Common myeloid progenitor, CD34-positive (primary cell): ENCODE measurements around the gene CCNL2. TPM values are rescaled to one million over a fixed set of nuclear protein-coding genes. Genes with fewer than 3 reads are reported as not detected.
"Not testable (repeated sequence)": the region's sequence is repeated elsewhere in the genome, so short reads cannot be mapped to it uniquely, and the experiment has no call there.

Source experiments
- CTCF ChIA-PET: fragments of 350-600 bp; sonication (Branson Sonifier 250); formaldehyde crosslinking; loops from one replicate; lab custom pipeline; 2021; ENCODE audit warnings: antibody characterized with exemption; lab: Charles Lee
- POLR2A ChIA-PET: fragments of 350-600 bp; sonication (Branson Sonifier 250); formaldehyde crosslinking; loops from one replicate; lab custom pipeline; 2021; ENCODE audit warnings: antibody characterized with exemption; lab: Charles Lee
- DNase-seq, 3 donors: peaks; one replicate each; pipeline versions ENCODE4 v3.0.0 to v3.0.0-alpha.2; 2013
- H3K27ac ChIP-seq, 2 experiments: 1 replicate in 1 of 2; 2 replicates in 1 of 2; pipeline ENCODE4 v1.7.0; 2013; ENCODE audit warnings: inconsistent platforms in 2 of 2, low read length in 2 of 2, mild to moderate bottlenecking in 2 of 2, low read depth in 1 of 2, moderate library complexity in 1 of 2; ENCODE audit not compliant: severe bottlenecking in 2 of 2, insufficient read depth in 1 of 2, poor library complexity in 1 of 2
- H3K27me3 ChIP-seq, 5 experiments: replicated peaks in 2 of 5; 1 replicate in 3 of 5; 2 replicates in 2 of 5; pipeline versions ENCODE4 v1.6.1 to v1.7.0; 2013; ENCODE audit warnings: low read length in 4 of 5, mild to moderate bottlenecking in 2 of 5, moderate library complexity in 2 of 5, inconsistent platforms in 1 of 5; ENCODE audit not compliant: insufficient read depth in 5 of 5, control insufficient read depth in 4 of 5
- H3K36me3 ChIP-seq, 4 experiments: 1 replicate in 2 of 4; 2 replicates in 2 of 4; pipeline versions ENCODE4 v1.6.1 to v1.7.0; 2013; ENCODE audit warnings: low read length in 3 of 4, control low read depth in 1 of 4, mild to moderate bottlenecking in 1 of 4; ENCODE audit not compliant: control insufficient read depth in 4 of 4, insufficient read depth in 4 of 4
- H3K4me1 ChIP-seq, 4 experiments: 1 replicate in 3 of 4; 2 replicates in 1 of 4; pipeline versions ENCODE4 v1.6.1 to v1.7.1; 2013; ENCODE audit warnings: low read length in 3 of 4, mild to moderate bottlenecking in 3 of 4, control low read depth in 1 of 4, inconsistent platforms in 1 of 4, moderate library complexity in 1 of 4; ENCODE audit not compliant: control insufficient read depth in 4 of 4, insufficient read depth in 4 of 4; ENCODE audit errors: control extremely low read depth in 1 of 4
- H3K4me3 ChIP-seq, 7 experiments: 1 replicate in 4 of 7; 2 replicates in 3 of 7; pipeline versions ENCODE4 v1.5.1 to v1.7.0; 2013; ENCODE audit warnings: mild to moderate bottlenecking in 7 of 7, low read length in 6 of 7, moderate library complexity in 6 of 7, inconsistent platforms in 2 of 7, low read depth in 2 of 7, control low read depth in 1 of 7; ENCODE audit not compliant: insufficient read depth in 4 of 7, control insufficient read depth in 1 of 7; ENCODE audit errors: extremely low read depth in 1 of 7
- H3K9me3 ChIP-seq, 5 experiments: 1 replicate in 4 of 5; 2 replicates in 1 of 5; pipeline versions ENCODE4 v1.6.1 to v1.7.1; 2013; ENCODE audit warnings: low read length in 4 of 5, mild to moderate bottlenecking in 2 of 5, inconsistent platforms in 1 of 5, low read depth in 1 of 5, moderate library complexity in 1 of 5; ENCODE audit not compliant: control insufficient read depth in 4 of 5, insufficient read depth in 2 of 5; ENCODE audit errors: control extremely low read depth in 1 of 5
- WGBS: methylation state at CpG from one replicate; pipeline ENCODE4 v1.1.5; 2013; ENCODE audit not compliant: insufficient coverage; 5-methylcytosine and 5-hydroxymethylcytosine counted together
- polyA plus RNA-seq: library from polyadenylated mRNA; unstranded; fragments of 120-200 nt; gene quantifications from one replicate; pipeline ENCODE4 v1.2.1, GENCODE V29; 2013

Gene CCNL2
- 126 TPM for polyA plus RNA-seq

DNA sequence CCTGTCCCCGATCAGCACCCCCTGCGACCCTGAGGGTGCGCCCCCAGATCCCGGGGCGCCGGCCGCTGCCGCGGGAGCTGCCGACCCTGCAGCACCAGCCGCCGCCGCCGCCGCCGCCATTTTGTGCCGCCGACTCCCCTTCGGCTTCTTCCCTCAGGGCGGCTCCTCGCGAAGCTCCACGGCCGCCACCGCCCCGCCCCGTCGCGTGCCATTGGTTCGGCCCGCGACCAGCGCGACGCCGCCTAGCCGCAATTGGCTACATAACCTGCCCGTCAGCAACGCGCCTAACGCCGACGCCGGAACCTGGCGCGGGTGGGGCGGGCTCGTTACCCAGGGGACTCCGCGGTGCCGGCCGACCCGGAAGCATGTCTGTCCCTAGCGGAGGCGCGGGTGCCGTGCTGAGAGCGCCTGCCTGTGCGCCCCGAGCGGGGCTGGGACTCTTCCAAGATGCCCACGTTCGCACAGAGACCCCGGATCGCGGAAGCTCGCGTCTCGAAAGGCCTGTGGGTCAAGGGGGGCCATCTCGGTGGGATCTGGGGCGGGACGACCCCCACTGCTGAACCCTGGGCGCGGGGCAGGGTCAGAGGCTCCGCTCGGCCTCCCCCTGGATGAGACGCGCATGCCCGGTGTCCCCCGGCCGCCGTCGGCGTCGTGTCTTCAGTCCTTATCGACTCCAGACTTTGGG is at the start of gene CCNL2:
Gene CCNL2, minus strand, starts transcription at position 149 of the 685 bp plus-strand sequence. Its CDS starts 29 bp downstream, at position 120.
- DNase-seq = peak; percentile 99
- H3K9me3 ChIP-seq = no peaks in the 10 kb centered on the region
- peak within 1 kb of the TSS; percentile 79 to 91 for H3K27ac ChIP-seq
- peaks cover 5 to 62% (median 42%) of the 10 kb centered on the region in 4 experiments for H3K36me3 ChIP-seq
- WGBS = under 1% methylated on average over 61 of the region's 86 CpGs
- H3K27me3 ChIP-seq = no peaks in the 10 kb centered on the region
- H3K4me3 ChIP-seq = peak within 1 kb of the TSS; percentile 86 to 97 (median 92)
- H3K4me1 ChIP-seq = peaks cover 0 to 33% (median 30%) of the 10 kb centered on the region in 4 experiments
- ChIA-PET POLR2A (interaction anchor here (0.8 to 2.4 kb wide), 3 partner anchors 9 to 35 kb away, joined by 3 to 10 read pairs (median 4); partner anchors contain the start of gene AURKAIP1), CTCF (interaction anchor here (0.8 to 3.1 kb wide), 10 partner anchors 8 to 106 kb away, joined by 3 to 12 read pairs (median 6); partner anchors contain the start of genes AURKAIP1 and MRPL20)

DNA sequence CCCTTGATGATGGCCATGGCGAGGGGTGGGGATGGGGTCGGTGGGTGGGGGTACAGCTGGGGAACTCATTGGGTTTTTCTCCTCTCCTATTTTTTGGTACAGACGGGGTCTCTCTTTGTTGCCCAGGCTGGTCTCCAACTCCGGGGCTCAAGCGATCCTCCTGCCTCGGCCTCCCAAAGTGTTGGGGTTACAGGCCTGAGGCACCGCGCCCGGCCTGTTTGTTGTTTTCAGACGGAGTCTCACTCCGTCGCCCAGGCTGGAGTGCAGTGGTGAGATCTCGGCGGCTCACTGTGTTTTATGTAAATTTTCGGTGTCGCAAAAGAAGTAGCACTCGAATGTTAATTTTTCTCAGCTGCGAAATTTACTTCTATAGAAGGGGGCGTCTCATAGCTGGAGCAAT is 47.5 kb upstream of the CCNL2 start:
- H3K4me1 ChIP-seq, CTCF ChIA-PET, DNase-seq, POLR2A ChIA-PET, H3K9me3 ChIP-seq, H3K36me3 ChIP-seq, H3K27ac ChIP-seq, H3K27me3 ChIP-seq, H3K4me3 ChIP-seq: not testable (repeated sequence)
- no CpG with 5 or more reads among the region's 19 CpGs for WGBS

DNA sequence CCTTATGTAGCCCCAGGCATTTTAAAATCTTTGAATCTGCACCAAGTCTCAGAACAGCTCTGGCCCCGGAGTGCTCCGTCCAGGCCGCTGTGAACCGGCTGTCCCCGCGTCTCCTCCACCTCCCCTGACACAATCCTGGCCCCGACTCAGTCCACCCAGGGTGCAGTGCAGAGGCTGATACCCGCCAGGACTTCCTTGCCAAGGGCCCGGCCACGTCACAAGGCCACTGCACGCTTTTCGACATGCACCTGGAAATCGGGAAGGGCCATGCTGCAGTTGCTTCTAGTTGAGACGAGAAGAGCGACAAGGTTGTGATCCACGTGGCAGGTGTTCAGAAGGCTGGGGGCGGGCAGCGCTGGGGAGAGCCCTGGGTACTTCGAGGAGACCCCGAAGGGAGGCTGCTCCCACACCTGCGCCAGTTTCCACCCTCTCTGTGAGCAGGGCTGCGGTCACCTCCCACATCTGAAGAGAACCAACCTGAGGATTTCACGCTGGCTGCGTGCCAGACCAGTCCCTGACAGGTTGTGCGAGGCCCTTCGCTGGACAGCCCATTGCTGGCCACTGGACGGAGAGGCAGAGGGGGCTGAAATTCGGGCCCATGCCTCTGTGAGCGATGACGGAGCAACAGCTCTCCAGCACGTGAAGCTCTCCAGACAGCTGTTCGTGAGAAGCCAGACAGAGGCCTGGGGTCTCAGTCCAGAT is 43.1 kb upstream of the CCNL2 start:
- DNase-seq = no peak
- ChIA-PET CTCF (interaction anchor here (0.7 to 2.9 kb wide), 11 partner anchors 9 to 62 kb away, joined by 3 to 17 read pairs (median 6); partner anchors contain the start of gene MRPL20), POLR2A (interaction anchor here (1.6 kb wide), 1 partner anchor 35 kb away, joined by 6 read pairs; no protein-coding TSS in a partner anchor)
- no peak overlapping the region for H3K27ac ChIP-seq
- no peaks in the 10 kb centered on the region for H3K9me3 ChIP-seq
- H3K4me3 ChIP-seq = no peak overlapping the region
- H3K27me3 ChIP-seq = peaks cover 0 to under 1% (median 0%) of the 10 kb centered on the region in 5 experiments
- 93% methylated on average over 30 of the region's 32 CpGs for WGBS
- H3K36me3 ChIP-seq = no peaks in the 10 kb centered on the region
- H3K4me1 ChIP-seq = peaks cover 0 to 27% (median 19%) of the 10 kb centered on the region in 4 experiments

DNA sequence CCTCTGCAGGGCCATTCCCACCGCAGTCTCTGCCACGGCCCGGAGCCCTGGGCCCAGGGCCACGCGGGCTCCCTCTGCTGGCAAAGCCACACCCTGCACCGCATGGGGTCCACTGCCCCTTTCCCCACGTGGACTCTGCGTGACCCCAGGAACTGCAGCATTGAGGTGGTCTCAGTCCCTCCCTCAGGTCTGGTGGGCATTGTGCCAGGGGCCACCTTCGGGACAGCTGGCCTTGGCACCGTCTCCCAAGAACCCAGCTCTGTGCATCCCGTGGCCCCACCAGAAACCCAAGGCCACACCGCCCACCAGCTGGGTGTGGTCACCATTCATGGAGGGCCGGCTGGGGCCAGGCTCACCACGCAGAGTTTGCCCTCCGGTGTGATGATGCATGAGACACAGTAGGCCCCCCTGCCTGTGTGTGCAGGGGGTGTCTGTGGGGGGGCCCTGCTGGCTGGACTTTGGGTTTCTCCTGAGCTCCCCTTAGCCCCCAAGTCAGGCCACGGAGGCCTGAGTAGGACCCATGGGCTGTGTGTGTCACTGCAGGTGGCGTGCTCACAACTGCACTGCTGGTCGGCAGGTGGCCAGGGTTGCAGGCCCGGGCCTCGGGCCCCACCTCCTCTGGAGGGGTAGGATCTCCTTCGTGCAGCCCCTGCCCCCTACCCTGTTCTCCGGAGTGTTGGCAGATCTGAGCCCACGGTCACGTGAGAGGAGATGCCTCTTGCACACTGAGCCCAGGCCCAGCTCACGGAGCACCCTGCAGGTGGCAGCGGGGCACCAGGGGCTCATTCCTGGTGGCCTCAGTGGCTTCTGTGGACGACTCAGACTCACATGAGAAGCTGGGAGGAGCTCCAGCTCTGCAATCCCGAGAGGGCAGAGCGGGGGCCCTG is 42.1 kb upstream of the CCNL2 start:
- Histone ChIP-seq H3K4me1 (peaks cover 0 to 36% (median 23%) of the 10 kb centered on the region in 4 experiments), H3K27me3 (peaks cover 0 to 3% (median 0%) of the 10 kb centered on the region in 5 experiments), H3K9me3 (no peaks in the 10 kb centered on the region), H3K36me3 (no peaks in the 10 kb centered on the region), H3K27ac (no peak overlapping the region), H3K4me3 (no peak overlapping the region)
- ChIA-PET CTCF (interaction anchor here (0.7 to 2.9 kb wide), 21 partner anchors 8 to 191 kb away, joined by 3 to 17 read pairs (median 5); partner anchors contain the start of genes AURKAIP1 and MRPL20), POLR2A (interaction anchor here (1.6 kb wide), 1 partner anchor 34 kb away, joined by 6 read pairs; no protein-coding TSS in a partner anchor)
- 41% methylated on average over 26 of the region's 29 CpGs for WGBS
- peak in 2 of 3 donors; percentile 52 to 57 for DNase-seq

DNA sequence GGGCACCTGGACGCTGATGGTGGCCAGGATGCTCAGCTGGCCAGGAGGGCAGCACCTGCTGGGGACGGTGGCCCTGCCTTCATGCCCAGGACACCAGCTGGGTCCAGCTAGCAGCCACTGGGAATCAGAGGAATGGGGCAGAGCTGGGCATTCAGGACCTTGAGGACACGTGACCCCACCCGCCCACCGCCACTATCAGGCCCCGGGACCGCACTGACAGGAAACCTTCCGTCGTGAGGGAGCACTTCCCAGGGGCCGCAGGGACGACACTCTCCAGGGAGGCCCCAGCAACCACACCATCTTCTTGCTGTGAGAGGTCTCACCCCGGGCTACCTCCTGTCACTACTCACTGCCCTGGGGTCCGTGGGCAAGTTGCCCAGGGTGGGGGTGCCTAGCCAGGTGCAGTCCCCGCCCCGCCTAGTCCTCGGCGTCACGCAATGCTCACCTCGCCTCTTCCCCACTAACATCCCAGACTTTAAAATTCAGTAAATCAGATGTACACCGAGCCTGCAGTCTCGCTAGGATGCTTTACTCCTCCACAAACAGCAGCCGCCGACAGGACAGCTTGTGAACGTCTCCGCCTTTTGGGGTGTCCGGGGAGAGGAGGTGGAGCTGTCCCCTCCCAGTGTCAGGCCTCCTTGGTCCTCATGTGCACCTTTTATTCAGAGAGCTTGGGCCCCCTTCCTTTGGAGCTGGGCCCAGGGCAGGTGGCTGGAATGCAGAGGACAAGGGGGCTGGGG is 41.3 kb upstream of the CCNL2 start:
- Histone ChIP-seq H3K4me1 (peaks cover 0 to 42% (median 28%) of the 10 kb centered on the region in 4 experiments), H3K27me3 (peaks cover 0 to 3% (median 0%) of the 10 kb centered on the region in 5 experiments), H3K4me3 (no peak overlapping the region), H3K36me3 (no peaks in the 10 kb centered on the region), H3K9me3 (no peaks in the 10 kb centered on the region), H3K27ac (no peak overlapping the region)
- DNase-seq = no peak
- CTCF ChIA-PET = interaction anchor here (0.9 to 2.9 kb wide), 18 partner anchors 9 to 190 kb away, joined by 3 to 17 read pairs (median 6); partner anchors contain the start of genes AURKAIP1 and MRPL20
- POLR2A ChIA-PET = interaction anchor here (1.6 kb wide), 1 partner anchor 33 kb away, joined by 6 read pairs; no protein-coding TSS in a partner anchor
- 90% methylated on average over 23 of the region's 26 CpGs for WGBS
